Measurements from ENCODE around the gene THBS2.
"Not testable (repeated sequence)": the region's sequence is repeated elsewhere in the genome, so short reads cannot be mapped to it uniquely, and the experiment has no call there.

THBS2 gene

DNA sequence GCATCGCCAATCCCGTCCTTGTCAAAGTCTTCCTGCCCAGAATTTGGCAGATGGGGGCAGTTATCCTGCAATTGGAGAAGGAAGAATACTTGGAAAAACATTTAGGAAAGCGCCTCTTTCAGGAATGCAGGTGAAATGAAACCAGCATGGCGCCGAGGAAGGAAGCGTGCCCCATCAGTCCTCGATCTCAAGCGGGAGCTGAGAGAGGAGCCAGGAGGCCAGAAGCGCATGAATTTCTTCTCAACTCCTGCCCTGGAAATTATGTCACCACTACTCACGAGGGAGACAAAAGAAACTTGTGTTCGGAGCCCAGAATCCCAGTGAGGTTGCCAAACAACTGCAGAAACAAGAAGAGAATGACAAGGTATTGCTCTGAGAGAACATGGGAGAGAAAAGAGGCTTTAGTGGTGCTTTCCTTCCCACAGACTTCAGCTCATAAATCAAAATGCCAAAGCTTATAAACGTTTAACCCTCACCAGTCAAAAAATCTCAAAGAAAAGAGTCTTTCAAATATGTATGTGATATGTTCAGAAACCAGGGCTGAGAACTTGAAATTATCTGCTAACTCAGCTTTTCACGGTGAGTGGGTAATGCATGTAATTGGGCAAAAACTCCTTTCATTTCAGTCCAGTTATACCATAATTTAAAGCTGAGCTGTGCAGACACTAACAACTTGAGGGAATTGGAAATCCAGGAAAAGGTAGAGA, 23.9 kb downstream of the THBS2 start:
- no peak for DNase-seq

DNA sequence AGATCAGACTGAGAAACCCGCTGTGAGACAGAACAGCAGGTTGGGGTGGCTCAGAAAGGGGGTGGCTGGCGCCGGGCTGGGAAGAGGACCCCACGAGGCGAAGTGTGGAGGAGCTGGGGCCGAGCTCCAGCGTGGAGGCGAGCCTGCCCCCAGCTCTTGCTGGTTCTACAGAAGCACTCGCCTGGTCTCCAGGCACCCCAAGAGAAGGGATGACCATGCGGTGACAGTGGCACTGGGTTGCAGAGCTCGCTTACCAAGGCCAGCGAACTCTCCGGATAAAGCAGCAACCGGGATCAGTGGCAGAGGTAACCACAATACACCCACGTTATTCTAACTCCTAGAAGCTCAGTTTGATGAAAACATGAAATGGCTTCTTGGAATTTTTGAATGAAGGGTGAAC, 26.5 kb downstream of the THBS2 start:
- DNase-seq, result no peak

DNA sequence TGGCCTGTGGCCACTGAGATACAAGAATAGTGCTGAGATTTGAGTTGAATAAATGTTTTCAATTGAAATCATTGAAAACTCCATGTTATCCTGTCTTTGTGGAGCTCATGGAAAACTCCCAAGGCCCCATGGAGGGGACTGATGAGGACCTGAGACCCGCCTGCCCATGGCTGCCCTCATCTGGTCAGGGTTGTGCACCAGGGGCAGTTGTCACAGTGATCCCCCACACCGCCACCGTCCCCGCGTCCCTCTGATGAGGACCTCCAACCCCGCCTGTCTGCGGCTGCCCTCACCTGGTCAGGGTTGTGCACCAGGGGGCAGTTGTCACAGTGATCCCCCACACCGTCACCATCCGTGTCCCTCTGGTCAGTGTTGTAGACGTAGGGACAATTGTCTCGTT, 27.8 kb downstream of the THBS2 start:
- DNase-seq, result no peak

GRCh38 chr6:169225131-169225576, 28.5 kb downstream of the THBS2 start:
- DNase-seq, result no peak

GRCh38 chr6:169224716-169225115, 28.9 kb downstream of the THBS2 start:
- DNase-seq, result no peak

DNA sequence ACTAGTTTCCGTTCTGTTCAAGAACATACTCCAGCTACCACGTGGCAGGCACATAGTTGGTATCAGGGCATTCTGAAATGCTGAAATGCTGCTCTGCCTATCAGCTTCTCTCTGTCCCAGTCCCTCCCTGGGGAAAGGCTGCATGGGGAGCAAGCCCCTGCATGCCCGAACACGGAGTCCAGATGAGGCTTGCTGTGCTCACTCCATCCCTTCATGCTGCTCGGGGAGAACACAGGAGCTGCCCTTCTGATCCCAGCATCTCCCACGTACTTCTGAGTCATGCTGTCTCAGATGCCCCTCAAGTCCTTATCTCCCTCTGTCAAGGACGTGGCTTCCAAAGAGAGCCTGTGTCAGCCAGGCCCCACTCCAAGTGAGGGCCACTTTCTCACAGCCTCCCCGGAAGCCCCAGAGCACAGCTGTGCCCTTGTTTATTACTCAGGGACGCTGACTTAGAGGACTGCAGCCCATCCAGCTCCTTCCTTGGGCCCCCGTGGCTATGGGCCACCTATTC, 29.4 kb downstream of the THBS2 start:
- no peak for DNase-seq

DNA sequence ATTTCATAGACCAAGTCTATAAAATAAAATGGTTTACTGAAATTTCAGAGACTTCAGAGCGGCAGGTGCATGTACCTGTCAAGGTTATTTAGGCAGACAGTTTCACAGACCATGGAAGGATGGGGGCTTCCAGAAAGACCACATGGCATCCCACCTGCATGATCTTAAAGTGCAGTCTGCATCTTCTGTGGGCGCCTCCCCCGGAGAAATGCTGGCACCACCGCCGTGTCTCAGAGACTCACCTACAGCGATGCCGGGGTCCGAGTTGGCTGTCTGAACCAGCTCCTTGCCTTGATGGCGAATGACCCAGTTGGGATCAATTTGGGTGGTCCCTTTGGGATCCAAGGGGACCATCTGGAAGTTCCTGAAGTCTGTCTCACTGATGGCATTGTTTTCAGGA, 30.6 kb downstream of the THBS2 start:
- no peak for DNase-seq

DNA sequence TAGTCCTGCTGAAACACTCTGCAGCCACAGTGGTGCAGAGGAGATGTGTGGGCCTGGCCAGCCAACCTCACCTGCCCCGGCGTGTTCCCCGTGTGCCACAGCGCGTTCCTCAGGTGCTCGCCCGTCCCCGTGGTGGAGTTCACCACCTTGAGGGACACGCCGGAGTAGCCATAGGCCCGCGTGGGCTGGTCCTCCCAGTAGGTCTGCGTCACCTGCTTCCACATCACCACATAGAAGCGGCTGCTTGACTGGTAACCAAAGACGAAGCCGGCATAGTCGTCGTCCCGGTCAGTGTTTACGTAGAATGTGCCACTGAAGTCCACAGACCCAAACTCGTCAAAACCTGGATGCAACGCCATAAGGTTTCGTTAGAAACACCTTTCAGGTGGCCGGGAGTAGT, 31.5 kb downstream of the THBS2 start:
- no peak for DNase-seq

GRCh38 chr6:169221264-169221663, 32.4 kb downstream of the THBS2 start:
- no peak for DNase-seq

DNA sequence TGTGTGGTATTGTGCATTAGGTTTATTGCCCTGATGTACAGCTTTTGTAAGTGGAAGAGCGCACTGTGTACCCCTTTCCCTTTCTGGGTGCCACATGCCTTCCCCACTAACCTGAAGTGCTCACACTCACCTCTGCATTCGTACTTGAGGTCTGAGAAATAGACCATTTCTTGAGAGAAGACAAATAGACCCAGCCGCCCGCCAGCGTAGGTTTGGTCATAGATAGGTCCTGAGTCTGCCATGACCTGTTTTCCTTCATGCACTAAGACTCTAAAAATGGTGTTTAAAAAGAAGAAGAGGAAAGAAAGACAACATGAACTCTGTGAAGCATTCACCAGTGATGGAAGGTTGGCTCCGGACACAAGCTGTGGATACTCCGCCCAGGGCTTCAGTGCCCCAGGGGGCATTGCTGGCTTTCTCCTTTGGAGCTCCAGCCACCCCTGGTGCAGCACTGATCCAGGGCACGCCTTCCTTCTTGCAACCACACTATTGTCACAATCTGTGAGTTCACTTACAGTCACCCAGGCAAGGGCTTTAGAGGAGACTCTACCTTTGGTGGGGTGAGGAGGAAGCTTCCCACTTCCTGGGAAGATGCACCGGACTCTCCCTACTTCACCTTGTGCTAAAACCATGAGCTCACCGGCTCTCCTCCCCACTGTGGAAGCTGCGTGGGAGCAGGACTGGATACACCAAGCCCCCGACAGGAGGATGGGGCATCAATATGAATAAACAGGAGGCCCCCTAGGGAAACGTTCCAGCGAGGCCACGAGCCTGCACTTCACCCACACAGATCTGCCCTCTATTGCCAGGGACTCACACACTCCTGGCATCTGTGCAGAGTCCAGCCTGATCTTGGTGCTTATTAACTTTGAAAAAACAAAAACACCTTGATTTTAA, 33.3 kb downstream of the THBS2 start:
- no peak for DNase-seq

- DNase-seq, result no peak
These were observed 35.7 kb downstream of the THBS2 start for GRCh38 chr6:169217972-169218371.

DNA sequence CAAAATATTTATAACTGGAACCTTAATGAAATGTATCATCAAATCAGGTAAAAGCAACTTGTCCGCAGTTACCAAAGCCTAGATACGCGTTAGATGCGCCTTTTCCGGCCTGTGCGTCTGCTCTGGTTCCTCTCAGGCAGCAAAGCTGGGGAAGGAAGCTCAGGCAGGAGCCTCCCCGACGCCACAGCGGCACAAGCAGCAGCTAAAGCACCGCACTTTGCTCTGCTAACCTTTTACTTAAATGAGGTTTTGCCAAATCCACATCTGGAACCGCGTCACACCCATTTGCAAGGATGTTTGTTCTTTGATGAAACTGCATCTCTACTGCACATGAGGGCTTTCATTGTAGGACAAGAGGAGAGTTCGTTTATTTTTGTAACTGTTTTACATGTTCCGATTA, 36.8 kb downstream of the THBS2 start:
- DNase-seq, result no peak

DNA sequence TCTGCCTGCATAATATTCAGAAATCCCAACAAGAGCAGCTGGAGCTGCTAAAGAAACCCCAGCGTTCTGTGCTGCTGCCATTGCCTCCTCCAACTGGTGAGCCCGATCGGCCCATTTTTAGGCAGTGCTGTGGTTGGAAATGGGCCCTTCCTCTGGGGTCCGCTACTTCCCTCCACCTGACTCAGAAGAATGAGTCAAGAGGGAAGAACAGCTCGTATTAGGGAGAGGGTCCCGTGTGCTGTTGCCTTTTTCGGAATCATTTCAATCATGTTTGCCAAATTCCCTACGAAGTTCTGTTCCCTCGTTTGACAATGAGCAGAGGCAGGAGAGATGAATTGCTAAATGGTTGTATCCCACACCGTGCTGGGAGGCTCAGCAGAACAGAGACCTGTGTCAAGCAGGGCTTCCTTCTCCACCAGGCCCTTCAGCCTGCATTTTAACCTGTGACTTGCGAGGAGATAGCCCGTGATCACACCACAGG, 38.4 kb downstream of the THBS2 start:
- DNase-seq, result no peak

DNA sequence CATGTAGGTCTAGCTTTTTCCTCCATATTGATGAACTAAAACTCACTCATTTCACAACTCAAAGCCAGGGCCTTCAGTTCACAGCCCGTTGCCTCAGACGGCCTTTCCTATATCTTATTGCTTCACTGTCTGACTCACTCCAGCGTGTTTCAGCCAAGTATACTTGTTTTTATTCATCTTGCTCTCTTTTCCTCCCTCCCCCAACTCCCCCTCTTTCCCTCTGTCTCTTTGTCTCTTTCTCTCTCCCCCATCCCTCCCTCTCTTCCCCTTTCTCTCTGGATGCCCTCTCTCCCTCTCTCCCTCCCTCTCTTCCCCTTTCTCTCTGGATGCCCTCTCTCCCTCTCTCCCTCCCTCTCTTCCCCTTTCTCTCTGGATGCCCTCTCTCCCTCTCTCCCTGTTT, 38.9 kb downstream of the THBS2 start:
- DNase-seq, result not testable (repeated sequence)

DNA sequence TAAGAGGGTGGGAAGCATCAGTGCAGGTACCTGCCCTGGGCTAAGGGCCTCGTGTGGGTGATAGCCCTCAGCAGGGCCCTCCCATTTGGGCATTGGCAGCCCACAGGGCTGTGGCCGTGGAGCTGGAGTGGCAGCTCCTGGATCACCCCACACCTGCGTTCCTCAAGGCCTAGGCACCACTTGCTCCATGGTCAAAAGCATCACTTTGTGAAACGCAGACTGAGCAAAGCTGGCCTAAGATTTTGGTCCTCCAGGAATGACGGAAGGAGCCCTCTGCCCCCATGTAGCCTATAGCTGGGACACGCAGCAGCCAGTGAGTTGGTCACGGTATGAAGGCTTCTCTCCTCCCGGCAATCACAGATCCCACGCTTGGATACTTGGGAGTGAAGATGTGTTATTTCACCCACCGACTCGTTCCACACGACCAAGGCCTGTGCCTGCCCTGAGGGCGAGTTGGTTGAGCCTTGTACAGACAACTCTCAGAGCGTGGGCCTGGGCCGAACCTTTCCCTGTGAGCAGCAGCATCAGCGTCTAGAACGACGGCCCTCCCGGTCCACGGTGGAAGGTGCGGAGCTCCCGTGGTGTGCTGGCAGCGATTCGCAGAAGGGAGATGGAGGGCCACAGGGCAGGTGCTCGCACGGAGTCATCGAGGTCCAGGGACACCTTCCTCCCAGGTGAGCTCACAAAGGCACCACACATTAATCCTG, 39.7 kb downstream of the THBS2 start:
- DNase-seq, result no peak

DNA sequence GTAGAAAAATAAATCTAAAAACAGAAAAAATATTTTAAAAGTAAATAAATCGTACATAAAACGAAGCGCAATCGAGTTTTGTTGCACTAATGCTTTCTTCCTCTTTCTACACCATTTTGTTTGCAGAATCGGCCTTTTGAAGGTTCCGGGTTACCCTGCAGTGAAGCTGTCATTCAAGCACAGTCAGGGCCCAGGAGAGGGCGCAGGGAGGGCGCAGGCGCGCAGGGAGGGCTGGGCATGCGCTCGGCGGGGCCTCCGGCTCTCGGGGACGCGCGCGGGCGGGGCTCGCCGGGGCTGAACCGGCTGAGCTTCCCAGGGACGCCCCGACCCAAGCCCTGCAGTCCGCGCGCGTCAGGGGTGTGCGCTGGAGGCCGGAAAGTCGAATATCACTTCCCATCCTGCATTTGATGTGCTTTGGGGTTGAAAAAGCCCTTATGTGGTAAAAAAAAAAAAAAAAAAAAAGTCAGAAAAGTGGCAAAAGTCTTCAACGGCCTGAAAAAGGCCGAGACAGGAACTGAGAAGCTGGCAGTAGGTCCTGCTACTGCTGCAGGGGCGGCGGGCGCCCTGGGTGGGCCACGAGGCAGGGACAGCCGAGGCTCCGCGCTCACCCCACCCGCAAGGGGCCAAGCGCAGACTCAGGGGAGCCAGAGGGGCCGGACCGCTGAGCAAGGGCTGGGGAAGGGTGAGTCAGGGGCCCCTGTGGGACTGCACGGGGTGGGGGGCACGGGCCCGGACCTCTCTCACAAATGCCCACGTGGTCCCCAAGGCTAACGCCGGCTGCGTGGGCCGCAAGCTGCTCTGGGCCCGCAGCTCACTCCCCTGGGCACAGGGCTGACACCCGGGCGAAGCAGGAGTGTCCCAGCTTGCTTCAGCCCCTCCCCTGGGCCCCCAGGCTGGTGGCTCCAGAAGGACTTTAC, 40.5 kb downstream of the THBS2 start:
- peak; percentile 87 for DNase-seq

GRCh38 chr6:169212436-169212835, 41.2 kb downstream of the THBS2 start:
- DNase-seq, result no peak

DNA sequence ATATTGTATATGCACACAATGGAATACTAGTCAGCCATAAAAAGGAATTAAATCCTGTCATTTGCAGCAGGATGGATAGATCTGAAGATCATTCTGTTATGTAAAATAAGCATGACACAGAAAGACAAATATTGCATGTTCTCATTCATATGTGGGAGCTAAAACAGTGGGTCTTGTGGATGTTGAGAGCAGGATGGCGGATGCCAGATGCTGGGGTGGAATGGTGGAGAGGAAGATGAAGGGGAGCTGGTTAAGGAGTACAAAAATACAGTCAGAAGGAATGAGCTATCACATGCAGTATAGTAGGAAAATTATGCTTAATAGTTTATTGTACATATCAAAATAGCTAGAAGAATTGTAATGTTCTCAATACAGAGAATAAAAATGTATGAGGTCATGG, 41.8 kb downstream of the THBS2 start:
- no peak for DNase-seq

GRCh38 chr6:169210611-169211010, 43.0 kb downstream of the THBS2 start:
- no peak for DNase-seq

DNA sequence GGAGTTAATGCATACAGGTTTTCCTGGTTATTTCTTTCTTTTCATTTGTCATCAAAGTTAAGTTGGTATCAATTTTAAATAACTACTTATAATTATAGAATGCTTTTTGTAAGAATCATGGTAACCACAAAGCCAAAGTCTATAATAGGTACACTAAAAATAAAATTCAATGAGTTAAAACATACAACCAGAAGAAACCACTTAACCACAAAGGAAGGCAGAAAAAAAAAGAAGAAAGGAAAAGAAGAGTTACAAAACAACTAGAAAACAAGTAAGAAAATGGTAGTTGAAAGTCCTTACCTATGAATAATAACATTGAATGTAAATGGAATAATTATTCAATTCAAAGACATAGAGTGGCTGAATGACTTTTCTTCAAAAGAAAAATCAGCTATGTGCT, 45.6 kb downstream of the THBS2 start:
- no peak for DNase-seq

DNA sequence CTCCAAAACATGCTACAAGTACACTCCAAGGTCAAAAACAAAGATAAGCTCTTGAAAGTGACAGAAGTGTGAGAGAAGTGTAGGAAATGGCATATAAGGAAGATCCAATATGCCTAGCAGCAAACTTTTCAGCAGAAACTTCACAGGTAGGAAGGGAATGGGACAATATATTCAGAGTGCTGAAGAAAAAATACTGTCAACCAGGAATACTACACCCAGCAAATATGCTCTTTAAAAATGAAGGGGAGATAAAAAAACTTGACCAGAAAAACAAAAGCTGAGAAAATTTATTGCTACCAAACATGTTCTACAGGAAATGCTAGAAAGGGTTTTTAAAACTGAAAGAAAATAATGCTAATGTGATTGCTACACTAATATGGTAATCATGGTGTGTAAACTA, 46.2 kb downstream of the THBS2 start:
- no peak for DNase-seq
